ENCODE data around the gene HOXC5.
A peak's percentile ranks its signal among the peaks of the same experiment; 100 is the strongest.

Gene HOXC5

GRCh38 chr12:54049108-54049507 is 16.3 kb downstream of the HOXC5 start:
- no peak for DNase-seq

GRCh38 chr12:54050482-54050810 is 17.6 kb downstream of the HOXC5 start:
- DNase-seq: no peak

- no peak for DNase-seq
Observed at GRCh38 chr12:54051026-54051842, 18.4 kb downstream of the HOXC5 start.

- DNase-seq: peak; percentile 68
Observed at GRCh38 chr12:54051874-54052437, 19.1 kb downstream of the HOXC5 start.

GRCh38 chr12:54052438-54053002 is 19.7 kb downstream of the HOXC5 start:
- peak; percentile 28 for DNase-seq

- no peak for DNase-seq
Observed at GRCh38 chr12:54053003-54053750, 20.3 kb downstream of the HOXC5 start.

- peak; percentile 57 for DNase-seq
Observed at GRCh38 chr12:54053751-54054741, 21.2 kb downstream of the HOXC5 start, which contains the start of gene HOXC4. HOXC4 (plus strand) TSS chr12:54053835; CDS start chr12:54053923, 88 bp downstream.

GRCh38 chr12:54054742-54055194 is 21.9 kb downstream of the HOXC5 start:
- no peak for DNase-seq

GRCh38 chr12:54055552-54055951 is 22.7 kb downstream of the HOXC5 start:
- no peak for DNase-seq

- DNase-seq: no peak
Observed at GRCh38 chr12:54056110-54056509, 23.3 kb downstream of the HOXC5 start.

GRCh38 chr12:54058128-54058768 is 25.4 kb downstream of the HOXC5 start:
- no peak for DNase-seq

- no peak for DNase-seq
Observed at GRCh38 chr12:54059668-54060067, 26.8 kb downstream of the HOXC5 start.

GRCh38 chr12:54060174-54060974 is 27.5 kb downstream of the HOXC5 start:
- DNase-seq: no peak

GRCh38 chr12:54060975-54061778 is 28.3 kb downstream of the HOXC5 start:
- no peak for DNase-seq

GRCh38 chr12:54065677-54066076 is 32.8 kb downstream of the HOXC5 start:
- no peak for DNase-seq

- no peak for DNase-seq
Observed at GRCh38 chr12:54066408-54066807, 33.6 kb downstream of the HOXC5 start.

GRCh38 chr12:54068418-54069070 is 35.7 kb downstream of the HOXC5 start:
- DNase-seq: no peak

GRCh38 chr12:54071942-54072341 is 39.1 kb downstream of the HOXC5 start:
- DNase-seq: no peak

- DNase-seq: no peak
Observed at GRCh38 chr12:54074308-54074707, 41.5 kb downstream of the HOXC5 start.

Measured in NCI-H1092 treated with DMSO at 0.1 percent for 48 hours (cell line).